GM13977 (cell line): ENCODE results near the gene CHD2.

Experiments used
- DNase-seq: peaks from one replicate; pipeline ENCODE4 v3.0.0; 2012; ENCODE audit warnings: low spot score
- in situ Hi-C: fragments of 300-500 bp; cut with MboI; formaldehyde crosslinking; loops from one replicate; pipeline ENCODE4 v1.12.0; 2022; ENCODE audit warnings: low sequenced_read_pairs, low pct_unique_long_range_greater_than_20kb, mixed read lengths, inconsistent platforms; ENCODE audit not compliant: unreplicated experiment
- TF ChIP-seq, protein P1 (sequence below): IDR thresholded peaks from 2 replicates; pipeline ENCODE4 v1.5.1; 2012; ENCODE audit warnings: mild to moderate bottlenecking, control low read depth; ENCODE audit not compliant: insufficient read depth; ENCODE audit errors: extremely low read depth, missing control alignments

The CHD2 gene

GRCh38 chr15:92963794-92964193 is 63.7 kb downstream of the CHD2 start:
- TF ChIP-seq, protein P1, sequence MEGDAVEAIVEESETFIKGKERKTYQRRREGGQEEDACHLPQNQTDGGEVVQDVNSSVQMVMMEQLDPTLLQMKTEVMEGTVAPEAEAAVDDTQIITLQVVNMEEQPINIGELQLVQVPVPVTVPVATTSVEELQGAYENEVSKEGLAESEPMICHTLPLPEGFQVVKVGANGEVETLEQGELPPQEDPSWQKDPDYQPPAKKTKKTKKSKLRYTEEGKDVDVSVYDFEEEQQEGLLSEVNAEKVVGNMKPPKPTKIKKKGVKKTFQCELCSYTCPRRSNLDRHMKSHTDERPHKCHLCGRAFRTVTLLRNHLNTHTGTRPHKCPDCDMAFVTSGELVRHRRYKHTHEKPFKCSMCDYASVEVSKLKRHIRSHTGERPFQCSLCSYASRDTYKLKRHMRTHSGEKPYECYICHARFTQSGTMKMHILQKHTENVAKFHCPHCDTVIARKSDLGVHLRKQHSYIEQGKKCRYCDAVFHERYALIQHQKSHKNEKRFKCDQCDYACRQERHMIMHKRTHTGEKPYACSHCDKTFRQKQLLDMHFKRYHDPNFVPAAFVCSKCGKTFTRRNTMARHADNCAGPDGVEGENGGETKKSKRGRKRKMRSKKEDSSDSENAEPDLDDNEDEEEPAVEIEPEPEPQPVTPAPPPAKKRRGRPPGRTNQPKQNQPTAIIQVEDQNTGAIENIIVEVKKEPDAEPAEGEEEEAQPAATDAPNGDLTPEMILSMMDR = no peak
- no peak for DNase-seq
- in situ Hi-C loops = no loop called here

DNA sequence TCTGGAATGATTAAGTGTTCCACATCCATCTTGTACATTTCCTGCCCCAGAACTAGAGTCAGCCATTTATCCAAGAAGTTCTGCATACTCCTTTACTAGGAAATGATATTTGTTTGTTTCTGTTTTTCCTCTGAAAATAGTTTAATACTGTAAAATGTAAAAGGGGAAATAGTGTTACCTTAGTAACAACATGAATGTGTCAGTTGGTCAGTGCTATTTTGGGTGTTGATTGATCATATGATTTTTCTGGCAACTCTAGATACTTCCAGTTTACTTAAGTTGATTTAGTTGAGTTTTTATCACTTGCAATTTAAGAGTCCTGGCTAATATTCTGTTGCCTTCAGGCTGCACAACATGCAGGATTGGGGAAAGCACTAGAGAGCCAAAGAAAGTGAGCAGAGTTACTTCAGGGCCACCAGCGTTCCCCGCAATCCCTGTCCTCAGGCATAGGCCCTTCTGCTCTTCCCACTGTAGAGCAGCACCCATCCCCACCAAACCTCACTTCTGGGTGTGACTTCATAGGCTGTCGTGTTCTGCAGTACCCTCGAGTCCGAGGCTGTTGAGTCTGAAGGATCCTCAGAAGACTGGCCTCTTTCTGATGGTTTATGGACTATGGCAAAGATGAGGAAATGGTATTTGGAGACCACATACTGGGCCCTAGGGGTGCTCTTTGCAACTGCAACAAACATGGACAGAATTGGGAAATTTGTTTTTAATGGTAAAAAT is 69.0 kb downstream of the CHD2 start:
- TF ChIP-seq, protein P1 = no peak
- no peak for DNase-seq
- in situ Hi-C loops = no loop called here

GRCh38 chr15:92970656-92971055 is 70.5 kb downstream of the CHD2 start:
- TF ChIP-seq, protein P1 = no peak
- in situ Hi-C loops = no loop called here
- DNase-seq = no peak

DNA sequence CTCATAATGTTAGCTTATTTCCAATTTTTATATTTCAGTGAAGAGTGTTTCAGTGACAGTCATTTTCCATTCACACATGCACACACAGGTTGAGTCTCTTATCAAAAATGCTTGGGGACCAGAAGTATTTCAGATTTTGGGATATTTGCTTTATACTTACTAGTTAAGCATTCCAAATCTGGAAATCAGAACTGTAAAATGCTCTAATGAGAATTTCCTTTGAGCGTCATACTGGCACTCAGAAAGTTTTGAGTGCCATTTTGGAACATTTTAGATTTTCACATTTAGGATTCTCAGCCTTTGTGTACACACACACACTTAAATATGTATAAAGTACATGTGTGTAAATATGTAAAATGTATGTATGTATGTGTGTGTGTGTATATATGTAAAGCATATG is 71.0 kb downstream of the CHD2 start:
- no peak for DNase-seq
- in situ Hi-C loops = no loop called here
- TF ChIP-seq, protein P1 = no peak

GRCh38 chr15:92971713-92972112 is 71.6 kb downstream of the CHD2 start:
- TF ChIP-seq, protein P1 = no peak
- DNase-seq = no peak
- in situ Hi-C loops = no loop called here

- DNase-seq = no peak
- TF ChIP-seq, protein P1 = no peak
- in situ Hi-C loops = no loop called here
These were observed 74.2 kb downstream of the CHD2 start for GRCh38 chr15:92974183-92974915.
